Measurements from ENCODE around the gene WAC. TPM values are rescaled to one million over a fixed set of nuclear protein-coding genes. Genes with fewer than 3 reads are reported as not detected.

Gene WAC
- total and polyA plus RNA-seq, 2 of the 13 experiments (the other 11 are each of a cell fraction or from before 2014, with no cell fraction given), result 69.1 to 96.2 TPM

DNA sequence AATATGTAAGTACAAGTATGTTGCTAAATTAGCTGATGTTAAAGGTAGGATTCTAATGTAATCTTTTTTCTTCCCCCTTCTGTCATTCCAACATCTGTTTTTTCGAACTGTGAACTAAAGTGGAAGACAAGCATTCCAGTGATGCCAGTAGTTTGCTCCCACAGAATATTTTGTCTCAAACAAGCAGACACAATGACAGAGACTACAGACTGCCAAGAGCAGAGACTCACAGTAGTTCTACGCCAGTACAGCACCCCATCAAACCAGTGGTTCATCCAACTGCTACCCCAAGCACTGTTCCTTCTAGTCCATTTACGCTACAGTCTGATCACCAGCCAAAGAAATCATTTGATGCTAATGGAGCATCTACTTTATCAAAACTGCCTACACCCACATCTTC, 62.7 kb downstream of the WAC start:
- DNase-seq (ENCODE audit: low spot score), result no peak
- peaks cover 64% of the 10 kb centered on the region for H3K79me2 ChIP-seq (ENCODE audit: insufficient read depth, low read length)

DNA sequence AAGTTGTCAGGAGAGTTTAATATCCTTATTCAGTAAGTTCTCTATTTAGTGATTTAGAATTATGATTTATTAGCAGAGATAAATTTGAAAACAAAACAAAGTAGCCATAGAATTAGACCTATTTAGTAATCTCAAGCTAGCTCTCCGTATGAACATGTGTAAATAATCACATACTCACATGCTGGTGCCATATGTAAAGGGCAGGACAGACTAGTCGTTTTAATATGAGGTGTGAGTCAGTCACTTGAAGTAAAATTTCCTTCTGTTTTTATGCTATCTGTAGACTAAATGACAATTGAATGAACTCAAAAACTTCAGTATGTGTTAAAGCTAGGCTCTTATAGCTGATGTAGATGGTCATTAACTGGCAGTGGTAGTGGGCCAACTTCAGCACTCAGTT, 67.1 kb downstream of the WAC start:
- BruUV-seq (replicated peaks), result no TSS peak
- no peak overlapping the region for H3K9ac ChIP-seq (ENCODE audit: insufficient read depth, low read depth, low read length)
- CTCF ChIA-PET (ENCODE audit: low intra/inter-chr PET ratio, low total read pairs), result no interaction called here
- in situ Hi-C loops (cut with HindIII; ENCODE audit: extremely low pct_ligation_motif_present, low pct_unique_long_range_greater_than_20kb) (no loop called here), intact Hi-C loops (cut with micrococcal nuclease; ENCODE audit: unreplicated experiment) (loop anchor here (5.0 kb wide), 1 partner anchor 33 kb away; no protein-coding TSS in a partner anchor)
- H3K36me3 ChIP-seq (replicated peaks in 1 of 2; ENCODE audit: control insufficient read depth in 1 of 2, insufficient read depth in 2 of 2, low read length in 2 of 2), result peaks cover 7 to 64% of the 10 kb centered on the region in 2 experiments
- H3K4me2 ChIP-seq (ENCODE audit: low read depth, low read length), result no peak overlapping the region
- DNase-seq (ENCODE audit: low spot score) (no peak), ATAC-seq (no peak), FAIRE-seq (no peak)
- H3K27me3 ChIP-seq (ENCODE audit: control insufficient read depth in 1 of 2, insufficient read depth in 2 of 2, low read length in 2 of 2), result no peaks in the 10 kb centered on the region
- no peak overlapping the region for H3K27ac ChIP-seq (ENCODE audit: extremely low read length, insufficient read depth, low read length)
- H3K4me3 ChIP-seq (replicated peaks in 1 of 3; ENCODE audit: insufficient read depth in 1 of 3, low read depth in 2 of 3, low read length in 3 of 3), result no peak overlapping the region
- H3K9me3 ChIP-seq (ENCODE audit: low read length), result no peaks in the 10 kb centered on the region
- POLR2A ChIA-PET, result no interaction called here
- peaks cover 58% of the 10 kb centered on the region for H4K20me1 ChIP-seq (ENCODE audit: insufficient read depth, low read length)
- no peaks in the 10 kb centered on the region for H3K4me1 ChIP-seq (ENCODE audit: insufficient read depth, low read length)
- no peak overlapping the region for H2AFZ ChIP-seq (ENCODE audit: low read length)
- 92% methylated on average over 2 of the region's 2 CpGs for WGBS (ENCODE audit: low lambda C conversion rate)
- H3K79me2 ChIP-seq (ENCODE audit: insufficient read depth, low read length), result peaks cover 62% of the 10 kb centered on the region
- TF ChIP-seq HNF4A (CRISPR knock-in tag; IDR thresholded peaks at IDR 0.05), result no peak
- no peak for TF ChIP-seq ONECUT2 (CRISPR knock-in tag; IDR thresholded peaks at IDR 0.05)
- TF ChIP-seq, protein P1, sequence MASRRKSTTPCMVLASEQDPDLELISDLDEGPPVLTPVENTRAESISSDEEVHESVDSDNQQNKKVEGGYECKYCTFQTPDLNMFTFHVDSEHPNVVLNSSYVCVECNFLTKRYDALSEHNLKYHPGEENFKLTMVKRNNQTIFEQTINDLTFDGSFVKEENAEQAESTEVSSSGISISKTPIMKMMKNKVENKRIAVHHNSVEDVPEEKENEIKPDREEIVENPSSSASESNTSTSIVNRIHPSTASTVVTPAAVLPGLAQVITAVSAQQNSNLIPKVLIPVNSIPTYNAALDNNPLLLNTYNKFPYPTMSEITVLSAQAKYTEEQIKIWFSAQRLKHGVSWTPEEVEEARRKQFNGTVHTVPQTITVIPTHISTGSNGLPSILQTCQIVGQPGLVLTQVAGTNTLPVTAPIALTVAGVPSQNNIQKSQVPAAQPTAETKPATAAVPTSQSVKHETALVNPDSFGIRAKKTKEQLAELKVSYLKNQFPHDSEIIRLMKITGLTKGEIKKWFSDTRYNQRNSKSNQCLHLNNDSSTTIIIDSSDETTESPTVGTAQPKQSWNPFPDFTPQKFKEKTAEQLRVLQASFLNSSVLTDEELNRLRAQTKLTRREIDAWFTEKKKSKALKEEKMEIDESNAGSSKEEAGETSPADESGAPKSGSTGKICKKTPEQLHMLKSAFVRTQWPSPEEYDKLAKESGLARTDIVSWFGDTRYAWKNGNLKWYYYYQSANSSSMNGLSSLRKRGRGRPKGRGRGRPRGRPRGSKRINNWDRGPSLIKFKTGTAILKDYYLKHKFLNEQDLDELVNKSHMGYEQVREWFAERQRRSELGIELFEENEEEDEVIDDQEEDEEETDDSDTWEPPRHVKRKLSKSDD (CRISPR knock-in tag; IDR thresholded peaks at IDR 0.05; ENCODE audit: low read depth), result no peak
- TF ChIP-seq MEIS1 (CRISPR knock-in tag; IDR thresholded peaks at IDR 0.05; ENCODE audit: borderline replicate concordance), result no peak
- TF ChIP-seq, protein P2, sequence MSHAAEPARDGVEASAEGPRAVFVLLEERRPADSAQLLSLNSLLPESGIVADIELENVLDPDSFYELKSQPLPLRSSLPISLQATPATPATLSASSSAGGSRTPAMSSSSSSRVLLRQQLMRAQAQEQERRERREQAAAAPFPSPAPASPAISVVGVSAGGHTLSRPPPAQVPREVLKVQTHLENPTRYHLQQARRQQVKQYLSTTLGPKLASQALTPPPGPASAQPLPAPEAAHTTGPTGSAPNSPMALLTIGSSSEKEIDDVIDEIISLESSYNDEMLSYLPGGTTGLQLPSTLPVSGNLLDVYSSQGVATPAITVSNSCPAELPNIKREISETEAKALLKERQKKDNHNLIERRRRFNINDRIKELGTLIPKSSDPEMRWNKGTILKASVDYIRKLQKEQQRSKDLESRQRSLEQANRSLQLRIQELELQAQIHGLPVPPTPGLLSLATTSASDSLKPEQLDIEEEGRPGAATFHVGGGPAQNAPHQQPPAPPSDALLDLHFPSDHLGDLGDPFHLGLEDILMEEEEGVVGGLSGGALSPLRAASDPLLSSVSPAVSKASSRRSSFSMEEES (CRISPR knock-in tag; IDR thresholded peaks at IDR 0.05), result no peak
- no peak for TF ChIP-seq NBN (conservative IDR thresholded peaks at IDR 0.05)
- no peak for TF ChIP-seq ELF4 (CRISPR knock-in tag; IDR thresholded peaks at IDR 0.05; ENCODE audit: borderline replicate concordance)
- TF ChIP-seq ZNF510 (CRISPR knock-in tag; IDR thresholded peaks at IDR 0.05; ENCODE audit: low read depth), result no peak
- no peak for TF ChIP-seq ZNF589 (CRISPR knock-in tag; conservative IDR thresholded peaks at IDR 0.05)
- TF ChIP-seq ZNF232 (CRISPR knock-in tag; IDR thresholded peaks at IDR 0.05; ENCODE audit: borderline replicate concordance), result no peak

More for the DNA sequence above, 62.7 kb downstream of the WAC start:
- no peak for ATAC-seq
- no peak overlapping the region for H2AFZ ChIP-seq (ENCODE audit: low read length)
- H3K4me1 ChIP-seq (ENCODE audit: insufficient read depth, low read length), result no peaks in the 10 kb centered on the region
- no peaks in the 10 kb centered on the region for H3K9me3 ChIP-seq (ENCODE audit: low read length)
- H3K4me2 ChIP-seq (ENCODE audit: low read depth, low read length), result no peak overlapping the region
- peaks cover 7 to 72% of the 10 kb centered on the region in 2 experiments for H3K36me3 ChIP-seq (replicated peaks in 1 of 2; ENCODE audit: control insufficient read depth in 1 of 2, insufficient read depth in 2 of 2, low read length in 2 of 2)
- H4K20me1 ChIP-seq (ENCODE audit: insufficient read depth, low read length), result peaks cover 50% of the 10 kb centered on the region
- ChIA-PET POLR2A (no interaction called here), CTCF (ENCODE audit: low intra/inter-chr PET ratio, low total read pairs) (no interaction called here)
- FAIRE-seq, result no peak
- H3K27me3 ChIP-seq (ENCODE audit: control insufficient read depth in 1 of 2, insufficient read depth in 2 of 2, low read length in 2 of 2), result no peaks in the 10 kb centered on the region
- in situ Hi-C loops (cut with HindIII; ENCODE audit: extremely low pct_ligation_motif_present, low pct_unique_long_range_greater_than_20kb) (no loop called here), intact Hi-C loops (cut with micrococcal nuclease; ENCODE audit: unreplicated experiment) (no loop called here)
- no peak overlapping the region for H3K9ac ChIP-seq (ENCODE audit: insufficient read depth, low read depth, low read length)
- no peak overlapping the region for H3K27ac ChIP-seq (ENCODE audit: extremely low read length, insufficient read depth, low read length)
- 94% methylated on average over 3 of the region's 3 CpGs for WGBS (ENCODE audit: low lambda C conversion rate)
- no TSS peak for BruUV-seq (replicated peaks)
- no peak for TF ChIP-seq NCOA2 (CRISPR knock-in tag; IDR thresholded peaks at IDR 0.05)
- TF ChIP-seq, protein P3, sequence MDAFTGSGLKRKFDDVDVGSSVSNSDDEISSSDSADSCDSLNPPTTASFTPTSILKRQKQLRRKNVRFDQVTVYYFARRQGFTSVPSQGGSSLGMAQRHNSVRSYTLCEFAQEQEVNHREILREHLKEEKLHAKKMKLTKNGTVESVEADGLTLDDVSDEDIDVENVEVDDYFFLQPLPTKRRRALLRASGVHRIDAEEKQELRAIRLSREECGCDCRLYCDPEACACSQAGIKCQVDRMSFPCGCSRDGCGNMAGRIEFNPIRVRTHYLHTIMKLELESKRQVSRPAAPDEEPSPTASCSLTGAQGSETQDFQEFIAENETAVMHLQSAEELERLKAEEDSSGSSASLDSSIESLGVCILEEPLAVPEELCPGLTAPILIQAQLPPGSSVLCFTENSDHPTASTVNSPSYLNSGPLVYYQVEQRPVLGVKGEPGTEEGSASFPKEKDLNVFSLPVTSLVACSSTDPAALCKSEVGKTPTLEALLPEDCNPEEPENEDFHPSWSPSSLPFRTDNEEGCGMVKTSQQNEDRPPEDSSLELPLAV (CRISPR knock-in tag; conservative IDR thresholded peaks at IDR 0.05; ENCODE audit: low read depth), result no peak
- TF ChIP-seq SSRP1 (CRISPR knock-in tag; IDR thresholded peaks at IDR 0.05), result no peak
- no peak for TF ChIP-seq ZNF382 (CRISPR knock-in tag; IDR thresholded peaks at IDR 0.05; ENCODE audit: borderline replicate concordance)
- TF ChIP-seq ZNF644 (CRISPR knock-in tag; IDR thresholded peaks at IDR 0.05; ENCODE audit: low read depth), result no peak
- no peak overlapping the region for H3K4me3 ChIP-seq (replicated peaks in 1 of 3; ENCODE audit: insufficient read depth in 1 of 3, low read depth in 2 of 3, low read length in 3 of 3)
